ENCODE measurements around the gene KRTAP9-7.

- TF ChIP-seq, protein P1, sequence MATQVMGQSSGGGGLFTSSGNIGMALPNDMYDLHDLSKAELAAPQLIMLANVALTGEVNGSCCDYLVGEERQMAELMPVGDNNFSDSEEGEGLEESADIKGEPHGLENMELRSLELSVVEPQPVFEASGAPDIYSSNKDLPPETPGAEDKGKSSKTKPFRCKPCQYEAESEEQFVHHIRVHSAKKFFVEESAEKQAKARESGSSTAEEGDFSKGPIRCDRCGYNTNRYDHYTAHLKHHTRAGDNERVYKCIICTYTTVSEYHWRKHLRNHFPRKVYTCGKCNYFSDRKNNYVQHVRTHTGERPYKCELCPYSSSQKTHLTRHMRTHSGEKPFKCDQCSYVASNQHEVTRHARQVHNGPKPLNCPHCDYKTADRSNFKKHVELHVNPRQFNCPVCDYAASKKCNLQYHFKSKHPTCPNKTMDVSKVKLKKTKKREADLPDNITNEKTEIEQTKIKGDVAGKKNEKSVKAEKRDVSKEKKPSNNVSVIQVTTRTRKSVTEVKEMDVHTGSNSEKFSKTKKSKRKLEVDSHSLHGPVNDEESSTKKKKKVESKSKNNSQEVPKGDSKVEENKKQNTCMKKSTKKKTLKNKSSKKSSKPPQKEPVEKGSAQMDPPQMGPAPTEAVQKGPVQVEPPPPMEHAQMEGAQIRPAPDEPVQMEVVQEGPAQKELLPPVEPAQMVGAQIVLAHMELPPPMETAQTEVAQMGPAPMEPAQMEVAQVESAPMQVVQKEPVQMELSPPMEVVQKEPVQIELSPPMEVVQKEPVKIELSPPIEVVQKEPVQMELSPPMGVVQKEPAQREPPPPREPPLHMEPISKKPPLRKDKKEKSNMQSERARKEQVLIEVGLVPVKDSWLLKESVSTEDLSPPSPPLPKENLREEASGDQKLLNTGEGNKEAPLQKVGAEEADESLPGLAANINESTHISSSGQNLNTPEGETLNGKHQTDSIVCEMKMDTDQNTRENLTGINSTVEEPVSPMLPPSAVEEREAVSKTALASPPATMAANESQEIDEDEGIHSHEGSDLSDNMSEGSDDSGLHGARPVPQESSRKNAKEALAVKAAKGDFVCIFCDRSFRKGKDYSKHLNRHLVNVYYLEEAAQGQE (IDR thresholded peaks at IDR 0.05; ENCODE audit: low read depth): no peak
- TF ChIP-seq CREB1 (IDR thresholded peaks at IDR 0.05; ENCODE audit: low read depth): no peak
- no peak for TF ChIP-seq ZBTB7A (IDR thresholded peaks at IDR 0.05; ENCODE audit: low read depth)
- TF ChIP-seq CEBPB (IDR thresholded peaks at IDR 0.05): no peak
- no peak for TF ChIP-seq RAD21 (IDR thresholded peaks at IDR 0.05; ENCODE audit: low read depth)
- TF ChIP-seq FOXM1 (IDR thresholded peaks at IDR 0.05; ENCODE audit: borderline replicate concordance, low read depth): no peak
- no peak for TF ChIP-seq TAF1 (IDR thresholded peaks at IDR 0.05; ENCODE audit: low read depth)
- TF ChIP-seq, protein P2, sequence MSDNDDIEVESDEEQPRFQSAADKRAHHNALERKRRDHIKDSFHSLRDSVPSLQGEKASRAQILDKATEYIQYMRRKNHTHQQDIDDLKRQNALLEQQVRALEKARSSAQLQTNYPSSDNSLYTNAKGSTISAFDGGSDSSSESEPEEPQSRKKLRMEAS (IDR thresholded peaks at IDR 0.05): no peak
- no peak for TF ChIP-seq EP300 (IDR thresholded peaks at IDR 0.05; ENCODE audit: borderline replicate concordance)
- TF ChIP-seq, protein P3, sequence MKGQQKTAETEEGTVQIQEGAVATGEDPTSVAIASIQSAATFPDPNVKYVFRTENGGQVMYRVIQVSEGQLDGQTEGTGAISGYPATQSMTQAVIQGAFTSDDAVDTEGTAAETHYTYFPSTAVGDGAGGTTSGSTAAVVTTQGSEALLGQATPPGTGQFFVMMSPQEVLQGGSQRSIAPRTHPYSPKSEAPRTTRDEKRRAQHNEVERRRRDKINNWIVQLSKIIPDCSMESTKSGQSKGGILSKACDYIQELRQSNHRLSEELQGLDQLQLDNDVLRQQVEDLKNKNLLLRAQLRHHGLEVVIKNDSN (IDR thresholded peaks at IDR 0.05): no peak
- no peak for TF ChIP-seq YY1 (IDR thresholded peaks at IDR 0.05; ENCODE audit: low read depth)
- no peak for TF ChIP-seq EGR1 (IDR thresholded peaks at IDR 0.05)
- no peak for TF ChIP-seq TEAD4 (IDR thresholded peaks at IDR 0.05)
These were observed 9.0 kb downstream of the KRTAP9-7 start for GRCh38 chr17:41284546-41284945.

All from Ishikawa (cell line).